Epidermal melanocyte (primary cell): ENCODE data around the gene SPRED3.

Experiments used
- DNase-seq: peaks from one replicate; pipeline ENCODE4 v3.0.0; 2011; ENCODE audit warnings: low spot score; ENCODE audit not compliant: insufficient read length

Gene SPRED3

DNA sequence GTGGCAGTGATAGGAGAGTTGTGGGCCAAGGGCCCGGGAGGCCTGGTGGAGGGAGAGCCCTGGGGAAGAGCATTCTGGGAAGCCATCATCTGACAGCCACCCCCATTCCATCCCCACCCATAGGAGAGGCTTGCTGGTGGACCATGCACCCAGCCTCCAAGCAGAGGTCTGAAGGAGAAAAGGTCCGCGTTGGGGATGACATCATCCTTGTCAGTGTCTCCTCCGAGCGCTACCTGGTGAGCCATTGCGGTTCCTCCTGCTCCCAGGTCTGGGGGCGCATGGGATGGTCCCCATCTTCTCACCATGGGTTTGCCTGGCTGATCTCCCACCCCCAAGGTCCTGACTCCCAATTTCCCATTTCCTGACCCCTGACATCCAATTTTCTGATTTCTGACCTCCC, 55.5 kb downstream of the SPRED3 start:
- DNase-seq, result no peak

- DNase-seq, result no peak
Observed at GRCh38 chr19:38445362-38445761, 56.9 kb downstream of the SPRED3 start.

GRCh38 chr19:38448225-38448624, 59.7 kb downstream of the SPRED3 start:
- DNase-seq, result no peak
